DND-41 (cell line): Measurements from ENCODE around the gene TOMM34.

Experiments used
- ATAC-seq: fragments of 200-7000 bp; cut with Tn5 transposase; 3 replicates; pipeline ENCODE4 v1.9.1; 2021; ENCODE audit warnings: low read depth; ENCODE audit not compliant: insufficient read depth
- DNase-seq: peaks from one replicate; pipeline ENCODE4 v3.0.0-alpha.2; 2020
- H2AFZ ChIP-seq: 2 replicates; pipeline ENCODE4 v1.6.0; 2012; ENCODE audit warnings: low read depth, low read length
- H3K27ac ChIP-seq: 2 replicates; pipeline ENCODE4 v1.5.1; 2012; ENCODE audit warnings: low read length, inconsistent platforms
- H3K27me3 ChIP-seq: fragments of 200-600 bp; sonication (generic); 2 replicates; pipeline ENCODE4 v1.6.0; 2012; ENCODE audit warnings: low read length, mild to moderate bottlenecking, inconsistent platforms; ENCODE audit not compliant: insufficient read depth, poor library complexity
- H3K36me3 ChIP-seq: 2 replicates; pipeline ENCODE4 v1.5.1; 2012; ENCODE audit warnings: low read length, inconsistent platforms; ENCODE audit not compliant: insufficient read depth
- H3K4me1 ChIP-seq: 2 replicates; pipeline ENCODE4 v1.5.1; 2012; ENCODE audit warnings: mild to moderate bottlenecking, low read length; ENCODE audit not compliant: insufficient read depth
- H3K4me2 ChIP-seq: 2 replicates; pipeline ENCODE4 v1.6.0; 2012; ENCODE audit warnings: mild to moderate bottlenecking, moderate library complexity, low read length, inconsistent platforms; ENCODE audit not compliant: insufficient read depth
- H3K4me3 ChIP-seq, 2 experiments: fragments of 200-600 bp in 1 of 2; shearing (Covaris generic) in 1 of 2; 2 replicates each; pipeline ENCODE4 v1.5.1; 2012 to 2016; ENCODE audit warnings: inconsistent platforms in 2 of 2, low read length in 2 of 2, mild to moderate bottlenecking in 2 of 2, low read depth in 1 of 2, moderate library complexity in 1 of 2
- H3K79me2 ChIP-seq: 2 replicates; pipeline ENCODE4 v1.6.0; 2012; ENCODE audit warnings: low read length, inconsistent platforms; ENCODE audit not compliant: insufficient read depth
- H3K9ac ChIP-seq: 2 replicates; pipeline ENCODE4 v1.6.0; 2012; ENCODE audit warnings: low read depth, mild to moderate bottlenecking, inconsistent platforms, low read length, moderate library complexity
- H3K9me3 ChIP-seq: 2 replicates; pipeline ENCODE4 v1.5.1; 2012; ENCODE audit warnings: low read length, moderate library complexity, mild to moderate bottlenecking, inconsistent platforms; ENCODE audit not compliant: insufficient read depth, severe bottlenecking
- H4K20me1 ChIP-seq: 2 replicates; pipeline ENCODE4 v1.6.0; 2012; ENCODE audit warnings: low read length; ENCODE audit not compliant: insufficient read depth
- CTCF ChIP-seq: IDR thresholded peaks from 2 replicates; pipeline ENCODE4 v1.5.1; 2012; ENCODE audit warnings: borderline replicate concordance, low read length, moderate library complexity, mild to moderate bottlenecking; ENCODE audit not compliant: poor library complexity, severe bottlenecking; ENCODE audit errors: extremely low read depth
- EZH2 ChIP-seq: IDR thresholded peaks from 3 replicates; pipeline ENCODE4 v1.6.1; 2012; ENCODE audit warnings: borderline replicate concordance, low read depth, mild to moderate bottlenecking, moderate library complexity, low read length, inconsistent platforms; ENCODE audit not compliant: severe bottlenecking

TOMM34 gene

GRCh38 chr20:44936510-44936909, 23.7 kb downstream of the TOMM34 start:
- no peaks in the 10 kb centered on the region for H3K79me2 ChIP-seq
- no peaks in the 10 kb centered on the region for H3K9me3 ChIP-seq
- no peak overlapping the region for H2AFZ ChIP-seq
- DNase-seq (no peak), ATAC-seq (no peak)
- peaks cover 79% of the 10 kb centered on the region for H3K36me3 ChIP-seq
- peaks cover 15% of the 10 kb centered on the region for H4K20me1 ChIP-seq
- H3K27ac ChIP-seq, result no peak overlapping the region
- no peaks in the 10 kb centered on the region for H3K4me1 ChIP-seq
- TF ChIP-seq CTCF, result no peak
- no peak for TF ChIP-seq EZH2
- H3K9ac ChIP-seq, result no peak overlapping the region
- no peak overlapping the region for H3K4me3 ChIP-seq
- H3K4me2 ChIP-seq, result no peak overlapping the region
- H3K27me3 ChIP-seq, result no peaks in the 10 kb centered on the region

GRCh38 chr20:44932916-44933315, 27.3 kb downstream of the TOMM34 start:
- no peaks in the 10 kb centered on the region for H3K9me3 ChIP-seq
- TF ChIP-seq CTCF (no peak), EZH2 (no peak)
- H3K27ac ChIP-seq, result no peak overlapping the region
- no peak for DNase-seq
- H3K4me2 ChIP-seq, result no peak overlapping the region
- H3K4me1 ChIP-seq, result no peaks in the 10 kb centered on the region
- H3K27me3 ChIP-seq, result no peaks in the 10 kb centered on the region
- no peak for ATAC-seq
- peaks cover 58% of the 10 kb centered on the region for H3K36me3 ChIP-seq
- H2AFZ ChIP-seq, result no peak overlapping the region
- H3K4me3 ChIP-seq, result no peak overlapping the region
- H4K20me1 ChIP-seq, result peaks cover 6% of the 10 kb centered on the region; the same call in 1 of the 2 replicates
- H3K79me2 ChIP-seq, result no peaks in the 10 kb centered on the region
- no peak overlapping the region for H3K9ac ChIP-seq

GRCh38 chr20:44931911-44932310, 28.3 kb downstream of the TOMM34 start:
- H3K4me3 ChIP-seq, result no peak overlapping the region
- no peak for DNase-seq
- no peak overlapping the region for H3K27ac ChIP-seq
- no peak for ATAC-seq
- 0 out of 2 replicates have a peak, but pooled peaks cover 3% of the 10 kb centered on the region for H4K20me1 ChIP-seq
- no peaks in the 10 kb centered on the region for H3K79me2 ChIP-seq
- no peaks in the 10 kb centered on the region for H3K9me3 ChIP-seq
- H2AFZ ChIP-seq, result no peak overlapping the region
- peaks cover 52% of the 10 kb centered on the region for H3K36me3 ChIP-seq
- H3K9ac ChIP-seq, result no peak overlapping the region
- H3K4me1 ChIP-seq, result no peaks in the 10 kb centered on the region
- no peak overlapping the region for H3K4me2 ChIP-seq
- H3K27me3 ChIP-seq, result no peaks in the 10 kb centered on the region
- TF ChIP-seq CTCF (no peak), EZH2 (no peak)
